LNCaP clone FGC (cell line): ENCODE data around the gene HEMK1.

ENCODE experiments used
- DNase-seq: peaks from one replicate; pipeline ENCODE4 v3.0.0-alpha.2; 2011; ENCODE audit warnings: low read depth
- H3K4me3 ChIP-seq: 2 replicates; pipeline ENCODE4 v1.5.1; 2011; ENCODE audit warnings: mild to moderate bottlenecking, low read depth, low read length, control low read depth
- TF ChIP-seq, protein P1 (sequence below): IDR thresholded peaks from 2 replicates; pipeline ENCODE4 v1.5.1; 2012; ENCODE audit warnings: mild to moderate bottlenecking; ENCODE audit not compliant: control insufficient read depth, insufficient read depth; ENCODE audit errors: extremely low read depth

Gene HEMK1

DNA sequence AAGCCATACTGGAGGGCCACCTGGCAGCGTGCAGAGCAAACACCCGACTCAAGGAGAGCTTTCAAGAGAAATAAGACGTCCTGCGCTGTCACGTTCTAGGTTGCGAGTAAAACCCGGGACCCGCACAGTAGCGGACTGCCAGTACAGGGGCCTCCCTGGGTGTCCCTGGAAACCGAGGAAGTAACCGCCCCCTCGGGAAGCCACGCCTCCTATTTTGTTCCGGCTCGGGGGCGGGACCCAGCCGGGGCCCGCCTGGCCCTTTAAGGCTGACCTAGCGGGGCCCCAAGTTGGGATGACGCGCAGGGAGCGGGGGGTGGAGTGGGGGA lies 47.4 kb downstream of the HEMK1 start:
- H3K4me3 ChIP-seq, result peak overlapping the region; percentile 74
- DNase-seq, result no peak
- TF ChIP-seq, protein P1, sequence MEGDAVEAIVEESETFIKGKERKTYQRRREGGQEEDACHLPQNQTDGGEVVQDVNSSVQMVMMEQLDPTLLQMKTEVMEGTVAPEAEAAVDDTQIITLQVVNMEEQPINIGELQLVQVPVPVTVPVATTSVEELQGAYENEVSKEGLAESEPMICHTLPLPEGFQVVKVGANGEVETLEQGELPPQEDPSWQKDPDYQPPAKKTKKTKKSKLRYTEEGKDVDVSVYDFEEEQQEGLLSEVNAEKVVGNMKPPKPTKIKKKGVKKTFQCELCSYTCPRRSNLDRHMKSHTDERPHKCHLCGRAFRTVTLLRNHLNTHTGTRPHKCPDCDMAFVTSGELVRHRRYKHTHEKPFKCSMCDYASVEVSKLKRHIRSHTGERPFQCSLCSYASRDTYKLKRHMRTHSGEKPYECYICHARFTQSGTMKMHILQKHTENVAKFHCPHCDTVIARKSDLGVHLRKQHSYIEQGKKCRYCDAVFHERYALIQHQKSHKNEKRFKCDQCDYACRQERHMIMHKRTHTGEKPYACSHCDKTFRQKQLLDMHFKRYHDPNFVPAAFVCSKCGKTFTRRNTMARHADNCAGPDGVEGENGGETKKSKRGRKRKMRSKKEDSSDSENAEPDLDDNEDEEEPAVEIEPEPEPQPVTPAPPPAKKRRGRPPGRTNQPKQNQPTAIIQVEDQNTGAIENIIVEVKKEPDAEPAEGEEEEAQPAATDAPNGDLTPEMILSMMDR, result no peak

DNA sequence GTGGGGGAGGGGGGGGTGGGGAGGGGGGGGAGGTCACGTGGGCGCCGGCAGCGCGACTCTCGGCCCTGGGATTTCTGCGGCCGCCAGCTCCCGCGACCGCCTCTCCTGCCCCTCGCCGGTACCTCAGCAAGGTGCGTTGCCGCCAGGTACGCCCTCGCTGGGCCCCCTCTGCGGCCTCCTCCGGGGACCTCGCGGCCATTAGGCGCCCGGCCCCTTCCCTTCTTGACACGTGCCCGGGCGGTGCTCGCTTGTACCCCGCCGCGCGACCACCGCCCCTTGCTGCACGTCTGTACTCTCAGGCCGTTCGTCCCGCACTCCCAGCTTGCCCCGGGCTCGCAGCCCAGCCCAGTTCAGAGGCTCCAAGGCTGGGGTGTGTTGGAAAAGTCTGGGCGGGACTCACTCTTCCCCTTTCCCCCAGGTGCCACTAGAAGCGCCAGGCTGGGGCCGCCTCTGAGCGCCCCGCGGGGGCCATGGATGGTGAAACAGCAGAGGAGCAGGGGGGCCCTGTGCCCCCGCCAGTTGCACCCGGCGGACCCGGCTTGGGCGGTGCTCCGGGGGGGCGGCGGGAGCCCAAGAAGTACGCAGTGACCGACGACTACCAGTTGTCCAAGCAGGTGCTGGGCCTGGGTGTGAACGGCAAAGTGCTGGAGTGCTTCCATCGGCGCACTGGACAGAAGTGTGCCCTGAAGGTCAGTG lies 47.9 kb downstream of the HEMK1 start, which contains the start of gene MAPKAPK3:
Gene MAPKAPK3 (plus strand): TSS at position 56 of the 696 bp plus-strand sequence. CDS start 415 bp downstream, at position 471.
- TF ChIP-seq, protein P1, result no peak
- H3K4me3 ChIP-seq, result peak within 1 kb of the TSS; percentile 74
- DNase-seq, result no peak

DNA sequence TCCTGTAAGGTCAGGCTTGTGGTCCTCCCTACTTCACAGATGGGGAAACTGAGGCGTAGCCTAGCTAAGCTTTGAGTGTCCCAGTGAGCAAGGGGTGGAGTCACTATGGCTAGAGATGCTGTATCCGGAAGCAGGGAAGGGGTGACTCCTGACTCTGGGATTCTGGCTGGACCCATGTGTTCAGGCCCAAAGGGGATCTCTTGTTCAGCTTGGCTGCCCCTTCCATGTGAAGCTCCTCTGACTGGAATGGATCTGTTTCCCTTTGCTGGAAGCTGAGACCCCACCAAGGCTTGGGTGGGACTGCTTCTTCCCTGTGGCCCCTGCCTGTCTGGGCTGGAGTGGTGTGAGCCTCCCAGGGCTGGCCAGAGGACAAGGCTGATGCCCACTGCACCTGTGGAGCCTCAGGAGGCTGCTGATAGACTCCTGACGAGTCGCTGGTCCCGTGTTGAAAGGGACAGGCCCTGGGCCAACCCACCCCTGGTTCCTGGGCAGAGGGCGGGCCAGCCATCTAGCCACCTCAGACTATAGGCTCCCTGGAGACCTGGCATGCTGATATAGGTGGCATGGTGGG lies 48.7 kb downstream of the HEMK1 start:
- no peak for DNase-seq
- H3K4me3 ChIP-seq, result peak overlapping the region; percentile 74
- TF ChIP-seq, protein P1, result no peak

GRCh38 chr3:50620420-50620819 lies 51.1 kb downstream of the HEMK1 start:
- peak overlapping the region; percentile 10; the same call in 1 of the 2 replicates for H3K4me3 ChIP-seq
- TF ChIP-seq, protein P1, result 0 out of 2 replicates have a peak, but pooled peaks have one; percentile 8
- peak; percentile 76 for DNase-seq

GRCh38 chr3:50620820-50621219 lies 51.5 kb downstream of the HEMK1 start:
- peak overlapping the region; percentile 10; the same call in 1 of the 2 replicates for H3K4me3 ChIP-seq
- TF ChIP-seq, protein P1, result no peak
- no peak for DNase-seq

DNA sequence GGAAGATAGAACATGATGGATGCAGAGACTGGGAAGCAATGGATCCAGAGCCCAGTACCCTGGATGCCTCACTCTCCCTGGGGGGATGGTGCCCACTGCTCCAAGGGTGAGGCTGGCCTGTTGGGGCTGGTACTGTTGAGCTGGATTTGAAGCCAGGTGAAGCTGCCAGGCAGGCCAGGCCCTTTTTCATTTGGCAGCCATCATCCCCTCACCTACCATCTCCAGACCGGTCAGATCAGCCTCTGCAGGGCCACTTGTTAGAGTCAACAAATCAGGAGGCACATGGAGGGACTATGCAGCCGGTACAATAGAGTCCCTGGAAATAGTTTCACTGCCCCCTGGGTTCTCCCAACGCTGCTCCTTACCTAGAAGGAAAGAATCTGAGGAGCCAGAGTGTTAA lies 53.6 kb downstream of the HEMK1 start:
- TF ChIP-seq, protein P1, result no peak
- no peak for DNase-seq
- no peak overlapping the region for H3K4me3 ChIP-seq
